ENCODE data around the gene FRMD3. TPM values are rescaled to one million over a fixed set of nuclear protein-coding genes. Genes with fewer than 3 reads are reported as not detected.

FRMD3 gene
- total RNA-seq: under 1 TPM; 0.52 to 0.80 TPM

DNA sequence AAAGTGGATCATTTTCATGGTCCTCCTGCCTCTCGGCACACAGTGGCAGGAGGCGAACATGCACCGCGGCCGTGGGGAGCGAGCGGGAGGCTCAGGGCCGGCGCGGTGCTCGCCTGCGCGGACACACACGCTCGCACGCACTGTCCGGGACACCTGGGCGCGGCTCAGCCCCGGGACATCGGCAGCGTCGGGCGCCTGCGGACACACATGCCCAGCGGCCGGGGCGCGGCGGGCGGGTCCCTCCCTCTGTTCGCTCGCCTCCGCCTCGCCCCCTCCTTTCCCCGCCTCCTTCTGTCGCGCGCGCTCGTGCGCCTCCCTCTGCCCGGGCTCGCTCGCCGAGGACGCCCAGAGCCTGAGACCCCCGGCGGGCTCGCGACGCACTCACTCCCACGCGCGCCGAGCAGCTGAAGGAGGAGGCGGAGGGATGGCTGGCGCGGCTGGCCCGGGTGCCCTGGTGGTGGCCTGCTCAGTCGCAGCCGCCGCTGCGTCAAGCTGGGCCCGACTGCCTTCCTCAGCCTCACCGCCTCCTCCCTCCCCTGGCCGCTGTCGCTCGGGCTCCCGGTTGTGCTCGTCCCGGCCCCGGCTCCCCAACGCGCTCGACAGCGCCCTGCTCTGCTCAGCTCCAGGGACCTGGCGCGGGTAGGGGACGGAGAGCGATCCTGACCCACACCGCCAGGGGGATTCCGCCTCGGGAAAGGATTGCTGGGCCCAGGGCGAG lies at the start of gene FRMD3:
Gene FRMD3, minus strand, starts transcription at position 230 of the 718 bp plus-strand sequence. Its CDS starts 170 bp downstream, at position 60.
- Mint-ChIP-seq H3K36me3 (peaks cover 7% of the 10 kb centered on the region), H3K27ac (no peak within 1 kb of the TSS), H3K4me3 (peak within 1 kb of the TSS; percentile 51), H3K4me1 (peaks cover 6% of the 10 kb centered on the region), H3K9me3 (no peaks in the 10 kb centered on the region), H3K27me3 (peaks cover 44% of the 10 kb centered on the region)
- DNase-seq: peak; percentile 38

DNA sequence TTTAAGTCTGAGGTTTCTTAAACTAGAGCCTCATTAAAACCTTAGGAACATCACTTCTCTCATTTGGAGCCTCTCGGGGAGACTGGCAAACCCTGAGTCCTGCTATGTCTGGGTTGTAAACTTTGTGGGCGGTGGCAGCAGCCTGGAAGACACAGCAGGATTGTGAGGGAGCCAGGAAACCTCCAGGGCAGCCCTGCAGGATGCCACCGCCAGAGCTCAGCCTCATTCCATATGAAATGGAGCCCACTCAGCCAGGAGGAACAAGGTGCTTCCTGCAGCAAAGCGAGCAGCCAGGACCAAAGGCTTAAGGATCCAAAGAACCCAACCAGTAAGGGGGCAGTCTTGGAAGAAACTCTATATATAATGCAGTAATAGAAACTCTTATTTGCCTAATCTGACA lies 46.8 kb upstream of the FRMD3 start:
- no peaks in the 10 kb centered on the region for H3K36me3 Mint-ChIP-seq
- H3K4me3 Mint-ChIP-seq: no peak overlapping the region
- H3K9me3 Mint-ChIP-seq: peaks cover 1% of the 10 kb centered on the region
- DNase-seq: no peak
- H3K27ac Mint-ChIP-seq: no peak overlapping the region
- no peaks in the 10 kb centered on the region for H3K27me3 Mint-ChIP-seq
- peaks cover 4% of the 10 kb centered on the region for H3K4me1 Mint-ChIP-seq

DNA sequence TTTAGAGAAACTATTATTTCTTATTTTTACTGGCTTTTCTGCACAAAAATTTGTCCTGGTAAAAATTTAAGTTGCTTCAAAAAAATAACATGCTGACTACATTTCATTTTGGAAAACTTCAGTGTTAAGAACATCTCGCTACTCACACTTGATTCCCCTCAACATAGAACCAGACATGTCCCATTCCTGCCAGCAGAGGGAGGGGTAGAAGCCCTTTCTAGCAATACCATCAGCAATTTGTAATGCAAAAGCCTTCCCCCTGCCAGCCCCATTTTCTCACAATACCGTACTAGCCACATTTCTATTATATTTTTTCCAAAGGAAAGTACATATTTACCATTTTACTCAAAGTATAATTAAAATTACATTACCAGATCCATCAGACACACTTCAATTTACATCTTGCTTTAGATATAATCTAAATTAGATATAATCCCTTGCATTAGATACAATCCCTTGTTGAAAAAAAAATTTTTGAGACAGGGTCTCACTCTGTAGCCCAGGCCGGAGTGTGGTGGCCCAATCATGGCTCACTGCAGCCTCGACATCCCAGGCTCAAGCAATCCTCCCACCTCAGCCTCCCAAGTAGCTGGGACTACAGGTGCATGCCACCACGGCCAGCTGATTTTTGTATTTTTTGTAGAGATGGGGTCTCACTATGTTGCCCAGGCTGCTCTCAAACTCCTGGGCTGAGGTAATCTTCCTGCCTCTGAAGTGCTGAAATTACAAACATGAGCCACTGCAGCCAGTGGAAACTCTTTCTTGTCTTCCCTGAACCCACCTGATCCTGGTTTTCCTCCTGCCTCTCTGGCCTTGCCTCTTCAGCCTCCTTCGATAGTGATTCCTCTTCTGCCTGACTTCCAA lies 45.2 kb upstream of the FRMD3 start:
- no peak for DNase-seq

DNA sequence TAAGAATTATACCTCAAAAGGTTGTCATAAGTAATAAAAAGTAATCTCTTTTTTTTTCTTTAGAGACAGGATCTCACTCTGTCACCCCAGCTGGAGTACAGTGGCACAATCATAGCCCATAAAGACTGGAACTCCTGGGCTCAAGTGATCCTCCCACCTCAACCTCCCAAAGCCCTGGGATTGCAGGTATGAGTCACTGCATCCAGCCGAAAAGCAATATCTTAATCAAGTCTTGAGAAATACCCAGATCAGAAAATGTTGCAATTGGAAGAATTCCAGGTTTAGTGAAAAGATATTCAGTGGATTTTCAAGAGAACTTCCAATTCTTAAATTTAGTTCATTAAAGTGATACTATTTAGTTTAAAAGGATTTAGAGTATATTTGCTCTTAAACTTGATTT lies 43.8 kb upstream of the FRMD3 start:
- DNase-seq: no peak
- H3K4me1 Mint-ChIP-seq: peaks cover 4% of the 10 kb centered on the region
- no peaks in the 10 kb centered on the region for H3K27me3 Mint-ChIP-seq
- H3K27ac Mint-ChIP-seq: no peak overlapping the region
- H3K36me3 Mint-ChIP-seq: peaks cover 19% of the 10 kb centered on the region
- H3K4me3 Mint-ChIP-seq: no peak overlapping the region
- peaks cover 19% of the 10 kb centered on the region for H3K9me3 Mint-ChIP-seq

More for the DNA sequence above, 45.2 kb upstream of the FRMD3 start:
- Mint-ChIP-seq H3K9me3 (peaks cover 10% of the 10 kb centered on the region), H3K27me3 (no peaks in the 10 kb centered on the region), H3K27ac (no peak overlapping the region), H3K36me3 (peaks cover 11% of the 10 kb centered on the region), H3K4me3 (no peak overlapping the region), H3K4me1 (peaks cover 4% of the 10 kb centered on the region)

DNA sequence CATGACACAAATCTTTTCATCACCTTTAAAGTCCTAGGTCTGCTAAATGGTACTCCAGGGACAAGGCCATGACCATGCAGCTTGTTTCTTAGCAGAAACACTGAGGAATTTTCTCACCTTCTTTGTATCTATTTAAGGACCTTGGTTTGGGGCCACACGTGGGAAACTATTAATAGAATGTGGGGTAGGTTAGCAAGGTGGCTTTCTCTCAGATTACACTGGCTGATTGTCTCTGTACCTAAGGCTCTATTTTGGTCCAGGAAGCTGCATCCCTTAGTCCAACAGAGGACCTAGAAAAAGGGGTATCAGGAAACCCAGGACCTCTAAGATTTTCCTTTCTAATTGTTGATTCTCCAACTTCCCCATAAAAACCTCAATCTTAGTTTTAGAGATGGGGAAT lies 36.3 kb upstream of the FRMD3 start:
- Mint-ChIP-seq H3K36me3 (peaks cover 22% of the 10 kb centered on the region), H3K27ac (no peak overlapping the region), H3K4me3 (no peak overlapping the region), H3K9me3 (peaks cover 17% of the 10 kb centered on the region), H3K27me3 (no peaks in the 10 kb centered on the region), H3K4me1 (no peaks in the 10 kb centered on the region)
- no peak for DNase-seq

DNA sequence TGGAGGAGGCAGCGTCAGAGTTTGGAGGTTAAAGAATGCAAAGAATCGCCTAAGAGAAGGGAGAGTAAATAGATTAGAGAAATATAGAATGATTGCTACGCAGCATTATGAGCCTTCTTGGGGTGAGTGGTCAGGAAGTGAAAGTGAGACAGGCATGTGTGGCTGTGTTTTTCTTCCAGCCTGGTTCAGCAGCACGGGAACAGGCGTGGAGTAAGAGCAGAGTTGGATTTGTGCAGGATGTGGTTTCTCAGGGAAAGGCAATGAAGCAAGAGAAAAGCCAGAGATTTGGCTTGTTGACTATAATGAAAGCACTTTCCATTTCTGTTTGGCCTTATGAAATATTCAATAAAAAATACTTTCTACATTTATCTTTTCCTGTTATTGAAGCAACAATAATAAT lies 34.3 kb upstream of the FRMD3 start:
- Mint-ChIP-seq H3K27ac (no peak overlapping the region), H3K36me3 (peaks cover 9% of the 10 kb centered on the region), H3K4me1 (no peaks in the 10 kb centered on the region), H3K4me3 (no peak overlapping the region), H3K9me3 (peaks cover 2% of the 10 kb centered on the region), H3K27me3 (no peaks in the 10 kb centered on the region)
- no peak for DNase-seq

DNA sequence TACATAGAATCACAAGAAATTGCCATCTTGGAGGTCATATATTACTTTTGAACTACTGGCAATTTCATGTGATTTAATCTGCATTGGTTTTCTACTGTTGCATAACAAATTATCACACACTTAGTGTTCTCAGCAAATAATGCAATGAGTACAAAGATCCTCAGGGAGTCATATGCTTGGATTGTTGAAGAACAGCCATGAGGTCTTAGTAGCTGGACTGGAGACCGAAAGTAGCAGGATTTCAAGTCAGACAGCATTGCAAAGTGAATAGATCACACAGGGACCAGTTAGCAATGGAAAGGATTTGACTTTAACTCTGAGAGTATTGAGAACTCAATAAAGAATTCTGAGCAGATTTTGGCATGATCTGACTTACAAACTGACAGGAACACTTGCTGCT lies 32.2 kb upstream of the FRMD3 start:
- no peak for DNase-seq
- peaks cover 4% of the 10 kb centered on the region for H3K36me3 Mint-ChIP-seq
- no peaks in the 10 kb centered on the region for H3K4me1 Mint-ChIP-seq
- no peaks in the 10 kb centered on the region for H3K27me3 Mint-ChIP-seq
- H3K4me3 Mint-ChIP-seq: no peak overlapping the region
- H3K9me3 Mint-ChIP-seq: no peaks in the 10 kb centered on the region
- H3K27ac Mint-ChIP-seq: no peak overlapping the region

DNA sequence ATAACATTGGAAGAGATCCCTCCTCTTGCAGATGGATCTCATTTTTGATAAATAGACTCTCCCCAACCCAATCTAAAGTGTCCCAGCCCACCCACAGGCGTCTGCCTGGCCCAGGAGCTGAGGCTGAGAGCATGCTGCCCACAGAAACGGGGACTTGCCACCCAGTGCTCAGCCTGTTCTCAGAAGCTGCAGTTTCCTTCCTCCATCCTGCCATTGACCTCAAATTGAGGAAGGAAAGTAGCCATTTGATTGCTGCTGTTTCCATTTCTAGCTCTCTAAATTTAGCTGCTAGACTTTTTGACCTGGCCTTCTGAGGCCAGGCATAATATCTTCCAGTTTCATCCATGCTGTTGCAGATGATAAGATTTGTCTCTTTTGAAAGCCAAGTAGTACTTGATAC lies 31.1 kb upstream of the FRMD3 start:
- Mint-ChIP-seq H3K27me3 (no peaks in the 10 kb centered on the region), H3K36me3 (peaks cover 2% of the 10 kb centered on the region), H3K4me1 (no peaks in the 10 kb centered on the region), H3K27ac (no peak overlapping the region), H3K9me3 (no peaks in the 10 kb centered on the region), H3K4me3 (no peak overlapping the region)
- DNase-seq: no peak

DNA sequence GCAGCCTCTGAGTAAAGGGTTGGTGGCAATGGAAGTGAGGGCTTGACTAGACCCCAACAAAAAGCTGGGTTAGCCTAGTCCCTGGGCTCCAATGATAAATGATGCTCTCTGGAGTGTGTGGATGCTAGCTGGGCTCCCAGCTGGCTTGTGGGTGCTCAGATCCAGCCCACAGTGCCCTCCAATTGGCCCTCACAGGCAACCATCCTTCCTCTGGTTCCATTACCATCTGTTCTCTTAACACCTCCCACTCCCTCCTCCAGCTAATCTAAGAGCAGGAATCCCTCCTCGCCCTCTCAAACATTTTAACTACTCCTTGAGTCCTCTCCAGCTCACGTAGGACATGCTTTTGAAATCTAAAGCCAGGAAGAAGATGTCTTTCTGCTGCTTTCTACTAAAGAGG lies 25.2 kb upstream of the FRMD3 start:
- Mint-ChIP-seq H3K4me3 (no peak overlapping the region), H3K27ac (no peak overlapping the region), H3K27me3 (no peaks in the 10 kb centered on the region), H3K9me3 (no peaks in the 10 kb centered on the region), H3K4me1 (no peaks in the 10 kb centered on the region), H3K36me3 (peaks cover 2% of the 10 kb centered on the region)
- DNase-seq: no peak

DNA sequence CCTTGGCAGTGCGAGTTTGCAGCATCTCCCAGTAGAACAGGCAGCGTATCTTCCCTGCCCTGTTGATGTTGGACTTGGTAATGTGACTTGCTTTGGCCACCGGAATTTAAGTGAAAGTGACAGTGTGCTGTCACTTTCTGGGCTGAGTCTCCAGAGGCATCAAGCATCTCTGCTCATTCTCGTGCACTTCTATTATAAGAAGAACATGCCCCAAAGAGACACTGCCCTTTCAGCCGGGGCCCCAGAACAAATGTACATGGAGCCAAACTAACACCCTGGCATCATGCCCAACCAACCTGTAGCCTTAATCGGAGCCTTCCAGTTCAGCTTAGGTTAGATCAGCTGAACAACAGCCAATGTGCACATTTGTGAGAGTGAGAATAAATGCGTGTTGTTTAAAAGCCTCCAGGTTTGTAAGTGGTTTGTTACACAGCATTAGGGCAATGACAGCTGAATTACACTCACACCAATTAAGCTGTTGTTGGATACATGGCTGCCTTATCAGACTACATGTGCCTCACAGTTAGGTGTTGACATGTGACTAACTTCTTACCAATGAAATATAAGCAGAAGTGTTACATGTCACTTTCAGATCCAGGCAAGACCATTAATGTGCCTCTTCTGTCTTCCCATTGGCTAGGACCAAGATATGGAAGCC lies 22.1 kb upstream of the FRMD3 start:
- DNase-seq: no peak
- Mint-ChIP-seq H3K27ac (no peak overlapping the region), H3K36me3 (peaks cover 5% of the 10 kb centered on the region), H3K4me1 (no peaks in the 10 kb centered on the region), H3K27me3 (no peaks in the 10 kb centered on the region), H3K4me3 (no peak overlapping the region), H3K9me3 (no peaks in the 10 kb centered on the region)

DNA sequence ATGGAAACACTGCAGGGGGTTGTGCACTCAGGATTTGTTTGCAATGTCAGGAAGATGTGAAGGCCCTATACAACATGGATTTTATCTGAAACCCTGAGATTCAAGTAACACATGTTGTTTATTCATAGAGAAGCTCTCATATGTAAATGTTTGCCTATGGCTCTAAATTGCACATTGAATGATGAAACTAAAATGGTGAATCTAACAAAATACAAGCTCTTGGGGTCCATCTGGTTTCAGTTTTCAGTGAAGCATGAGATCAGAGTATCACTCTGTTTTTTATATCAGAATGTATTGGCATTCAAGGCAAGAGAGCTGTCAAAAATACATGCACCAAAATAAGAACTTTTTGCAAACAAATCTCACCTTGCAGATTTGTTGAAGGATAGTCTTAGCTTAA lies 19.6 kb upstream of the FRMD3 start:
- DNase-seq: no peak
- peaks cover 9% of the 10 kb centered on the region for H3K36me3 Mint-ChIP-seq
- no peaks in the 10 kb centered on the region for H3K4me1 Mint-ChIP-seq
- no peak overlapping the region for H3K4me3 Mint-ChIP-seq
- no peak overlapping the region for H3K27ac Mint-ChIP-seq
- H3K27me3 Mint-ChIP-seq: no peaks in the 10 kb centered on the region
- H3K9me3 Mint-ChIP-seq: peaks cover 11% of the 10 kb centered on the region

DNA sequence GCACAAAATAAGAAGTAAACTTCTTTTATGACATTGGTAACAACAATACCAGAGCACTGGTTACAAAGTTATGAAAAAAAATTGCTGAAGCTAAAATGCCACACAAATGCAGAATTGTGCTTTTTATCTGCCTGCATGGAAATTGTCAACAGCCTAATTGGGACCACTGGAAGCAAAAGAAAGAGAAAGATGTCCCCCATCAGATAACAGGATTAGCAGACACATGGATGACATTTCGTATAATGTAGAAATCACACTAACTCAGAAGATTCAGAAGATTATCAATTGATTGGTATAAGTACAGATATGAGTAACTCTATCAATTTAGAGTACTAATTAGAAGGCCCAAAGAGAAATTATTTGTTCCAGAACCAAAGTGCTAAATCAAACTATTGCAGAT lies 19.1 kb upstream of the FRMD3 start:
- H3K4me1 Mint-ChIP-seq: no peaks in the 10 kb centered on the region
- no peak overlapping the region for H3K4me3 Mint-ChIP-seq
- no peaks in the 10 kb centered on the region for H3K27me3 Mint-ChIP-seq
- H3K9me3 Mint-ChIP-seq: peaks cover 15% of the 10 kb centered on the region
- no peak for DNase-seq
- H3K27ac Mint-ChIP-seq: no peak overlapping the region
- peaks cover 9% of the 10 kb centered on the region for H3K36me3 Mint-ChIP-seq

DNA sequence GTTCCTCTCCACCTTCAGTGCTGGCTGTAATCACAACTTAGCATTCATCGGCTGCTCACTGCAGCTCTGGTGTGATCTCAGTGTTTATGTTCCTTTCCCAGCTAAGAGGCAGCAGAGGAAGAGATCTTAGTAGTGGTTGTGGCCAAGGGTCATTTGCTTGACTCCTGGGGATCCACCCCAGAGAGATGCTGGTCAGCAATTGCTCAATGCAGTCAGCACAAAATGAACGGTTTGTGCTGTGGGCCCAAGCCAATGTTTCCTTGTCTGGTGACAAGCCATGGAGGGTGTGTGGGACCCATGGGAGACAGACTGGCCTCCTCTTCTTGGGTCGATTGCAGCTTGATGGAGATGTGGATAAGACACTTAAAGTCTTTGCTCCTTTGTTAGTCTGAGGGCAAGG lies 16.1 kb upstream of the FRMD3 start:
- Mint-ChIP-seq H3K27ac (no peak overlapping the region), H3K4me3 (no peak overlapping the region), H3K4me1 (no peaks in the 10 kb centered on the region), H3K9me3 (peaks cover 40% of the 10 kb centered on the region), H3K27me3 (no peaks in the 10 kb centered on the region), H3K36me3 (peaks cover 8% of the 10 kb centered on the region)
- DNase-seq: no peak

DNA sequence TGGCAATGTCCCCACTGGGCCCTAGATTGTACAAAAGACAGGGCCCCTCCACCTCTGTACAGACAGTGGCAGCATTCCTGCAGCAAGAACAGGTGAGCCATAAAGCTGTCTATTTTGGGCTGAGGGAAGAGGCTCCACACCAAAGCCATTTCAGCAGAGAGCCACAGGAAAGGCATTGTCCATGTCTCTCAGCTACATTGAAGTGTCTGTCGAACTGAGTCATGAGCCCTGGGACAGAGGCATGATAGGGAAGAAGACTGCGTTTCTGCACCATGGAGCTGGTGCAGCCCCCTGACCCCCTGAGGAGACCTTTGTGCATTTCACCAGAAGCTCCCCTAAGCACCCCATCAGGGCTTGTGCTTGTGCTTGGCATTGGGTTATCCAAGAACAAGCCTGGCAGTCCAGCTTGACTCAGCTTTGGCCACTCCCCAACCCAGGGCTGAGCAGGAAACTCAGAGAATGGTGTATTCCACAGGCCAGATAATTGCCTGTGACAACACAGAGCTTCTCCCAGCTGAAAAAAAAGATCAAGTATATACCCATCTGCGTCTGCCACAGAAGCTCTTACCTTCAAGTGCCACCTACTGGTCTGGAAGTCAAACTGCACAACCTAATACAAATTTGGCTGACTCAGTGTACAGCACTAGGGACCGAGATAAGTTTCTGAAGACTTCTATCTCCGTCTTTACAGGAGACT lies 5.9 kb upstream of the FRMD3 start:
- no peak for DNase-seq
- no peak overlapping the region for H3K27ac Mint-ChIP-seq
- peaks cover 14% of the 10 kb centered on the region for H3K9me3 Mint-ChIP-seq
- H3K4me3 Mint-ChIP-seq: no peak overlapping the region
- peaks cover 21% of the 10 kb centered on the region for H3K27me3 Mint-ChIP-seq
- H3K4me1 Mint-ChIP-seq: peaks cover 1% of the 10 kb centered on the region
- peaks cover 11% of the 10 kb centered on the region for H3K36me3 Mint-ChIP-seq

DNA sequence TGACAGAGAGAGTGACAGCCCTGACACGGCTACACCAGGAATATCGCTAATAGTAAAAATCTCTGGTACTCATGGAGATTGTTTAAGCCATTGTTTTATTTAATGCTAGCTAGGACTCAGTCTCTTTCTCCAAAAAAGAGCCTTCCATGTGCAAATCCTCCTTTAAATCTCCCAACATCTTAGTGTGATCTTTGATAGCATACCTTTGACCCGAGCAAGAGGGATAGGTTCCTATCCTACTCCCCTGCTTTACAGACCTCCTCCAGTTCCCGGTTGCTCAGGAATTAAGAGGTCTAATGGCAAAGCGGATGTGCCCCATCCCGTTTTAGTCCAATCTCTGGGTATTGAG lies 663 bp upstream of the FRMD3 start:
- H3K36me3 Mint-ChIP-seq: peaks cover 7% of the 10 kb centered on the region
- H3K9me3 Mint-ChIP-seq: no peaks in the 10 kb centered on the region
- peaks cover 6% of the 10 kb centered on the region for H3K4me1 Mint-ChIP-seq
- peak overlapping the region; percentile 51 for H3K4me3 Mint-ChIP-seq
- no peak overlapping the region for H3K27ac Mint-ChIP-seq
- peaks cover 44% of the 10 kb centered on the region for H3K27me3 Mint-ChIP-seq
- no peak for DNase-seq

Measured in activated naive CD8-positive, alpha-beta T cell treated with anti-CD3 and anti-CD28 coated beads for 36 hours (primary cell).